ENCODE data around the gene NDRG3. TPM values are rescaled to one million over a fixed set of nuclear protein-coding genes. Genes with fewer than 3 reads are reported as not detected.
A peak's percentile ranks its signal among the peaks of the same experiment; 100 is the strongest.

NDRG3 gene
- total RNA-seq, 3 donors from 2014 or later: 18.7 to 24.7 (median 22.9) TPM

DNA sequence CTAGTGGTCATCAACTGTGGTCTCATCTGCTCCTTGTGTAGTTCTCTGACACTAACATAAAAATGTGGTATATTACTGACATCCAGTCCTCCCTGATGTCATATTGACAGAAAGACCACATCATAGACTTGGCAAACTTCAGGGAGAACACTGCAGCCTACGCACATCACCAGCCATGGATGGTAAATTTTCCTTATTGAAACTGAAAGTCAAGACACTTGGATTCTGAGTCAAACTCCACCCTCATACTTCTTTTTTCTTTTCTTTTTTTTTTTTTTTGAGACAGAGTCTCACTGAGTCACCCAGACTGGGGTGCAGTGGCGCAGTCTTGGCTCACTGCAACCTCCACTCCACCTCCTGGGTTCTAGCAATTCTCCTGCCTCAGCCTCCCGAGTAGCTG is 25.4 kb downstream of the NDRG3 start:
- H3K4me1 ChIP-seq: no peaks in the 10 kb centered on the region
- DNase-seq (ENCODE audit: low spot score in 2 of 2): no peak
- H3K27ac ChIP-seq: no peak overlapping the region
- H3K4me3 ChIP-seq: no peak overlapping the region
- H3K36me3 ChIP-seq: no peaks in the 10 kb centered on the region
- TF ChIP-seq, protein P1, sequence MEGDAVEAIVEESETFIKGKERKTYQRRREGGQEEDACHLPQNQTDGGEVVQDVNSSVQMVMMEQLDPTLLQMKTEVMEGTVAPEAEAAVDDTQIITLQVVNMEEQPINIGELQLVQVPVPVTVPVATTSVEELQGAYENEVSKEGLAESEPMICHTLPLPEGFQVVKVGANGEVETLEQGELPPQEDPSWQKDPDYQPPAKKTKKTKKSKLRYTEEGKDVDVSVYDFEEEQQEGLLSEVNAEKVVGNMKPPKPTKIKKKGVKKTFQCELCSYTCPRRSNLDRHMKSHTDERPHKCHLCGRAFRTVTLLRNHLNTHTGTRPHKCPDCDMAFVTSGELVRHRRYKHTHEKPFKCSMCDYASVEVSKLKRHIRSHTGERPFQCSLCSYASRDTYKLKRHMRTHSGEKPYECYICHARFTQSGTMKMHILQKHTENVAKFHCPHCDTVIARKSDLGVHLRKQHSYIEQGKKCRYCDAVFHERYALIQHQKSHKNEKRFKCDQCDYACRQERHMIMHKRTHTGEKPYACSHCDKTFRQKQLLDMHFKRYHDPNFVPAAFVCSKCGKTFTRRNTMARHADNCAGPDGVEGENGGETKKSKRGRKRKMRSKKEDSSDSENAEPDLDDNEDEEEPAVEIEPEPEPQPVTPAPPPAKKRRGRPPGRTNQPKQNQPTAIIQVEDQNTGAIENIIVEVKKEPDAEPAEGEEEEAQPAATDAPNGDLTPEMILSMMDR (IDR thresholded peaks at IDR 0.05): no peak
- TF ChIP-seq POLR2AphosphoS5 (IDR thresholded peaks at IDR 0.05) (no peak), POLR2A (IDR thresholded peaks at IDR 0.05) (no peak)
- intact Hi-C loops (cut with DNase I; ENCODE audit: low total_unique reads): no loop called here
- no peaks in the 10 kb centered on the region for H3K27me3 ChIP-seq
- no peaks in the 10 kb centered on the region for H3K9me3 ChIP-seq

DNA sequence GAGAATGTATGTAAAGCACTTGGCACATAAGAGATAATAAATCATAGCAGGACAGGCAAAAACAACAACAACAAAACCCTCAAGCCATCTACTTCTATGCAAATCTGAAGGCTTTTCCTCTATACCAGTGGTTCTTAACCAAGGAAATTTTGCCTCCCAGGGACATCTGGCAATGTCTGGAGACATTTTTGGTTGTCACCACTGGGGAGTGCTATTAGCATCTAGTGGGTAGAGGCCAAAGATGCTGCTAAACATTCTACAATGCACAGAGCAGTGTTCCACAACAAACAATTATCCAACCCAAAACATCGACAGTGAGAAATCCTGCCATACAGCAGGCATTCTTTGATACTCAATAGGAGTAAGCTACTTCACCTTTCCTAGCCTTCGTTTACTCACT is 28.2 kb downstream of the NDRG3 start:
- H3K36me3 ChIP-seq: no peaks in the 10 kb centered on the region
- no peaks in the 10 kb centered on the region for H3K9me3 ChIP-seq
- H3K27ac ChIP-seq: no peak overlapping the region
- no peaks in the 10 kb centered on the region for H3K27me3 ChIP-seq
- intact Hi-C loops (cut with DNase I; ENCODE audit: low total_unique reads): no loop called here
- no peaks in the 10 kb centered on the region for H3K4me1 ChIP-seq
- TF ChIP-seq POLR2A (IDR thresholded peaks at IDR 0.05) (no peak), POLR2AphosphoS5 (IDR thresholded peaks at IDR 0.05) (no peak)
- TF ChIP-seq, protein P1 (IDR thresholded peaks at IDR 0.05): peak in 1 of 3 donors; percentile 15
- DNase-seq (ENCODE audit: low spot score in 2 of 2): no peak
- H3K4me3 ChIP-seq: no peak overlapping the region

DNA sequence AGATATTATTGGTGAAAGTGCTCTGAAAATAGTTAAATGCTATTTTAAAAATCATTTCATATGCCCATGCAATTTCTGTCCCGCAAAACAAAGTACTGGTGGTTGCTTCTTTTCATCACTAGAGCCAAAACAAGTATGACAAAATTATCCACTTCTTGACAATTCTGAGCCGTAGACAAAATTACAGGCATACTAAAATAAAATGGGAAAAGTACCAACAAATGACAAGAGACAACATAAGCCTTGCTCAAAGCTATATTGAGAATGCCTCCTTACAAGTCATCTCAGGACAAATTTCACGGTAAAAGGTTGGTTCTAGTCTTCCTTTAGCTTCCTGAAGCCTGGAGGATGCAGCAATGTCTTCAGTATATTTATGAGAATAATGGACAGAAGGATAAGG is 28.9 kb downstream of the NDRG3 start:
- H3K27me3 ChIP-seq: no peaks in the 10 kb centered on the region
- TF ChIP-seq POLR2AphosphoS5 (IDR thresholded peaks at IDR 0.05): no peak
- TF ChIP-seq, protein P1 (IDR thresholded peaks at IDR 0.05): no peak
- TF ChIP-seq POLR2A (IDR thresholded peaks at IDR 0.05): no peak
- H3K27ac ChIP-seq: no peak overlapping the region
- H3K4me1 ChIP-seq: no peaks in the 10 kb centered on the region
- H3K36me3 ChIP-seq: no peaks in the 10 kb centered on the region
- DNase-seq (ENCODE audit: low spot score in 2 of 2): no peak
- H3K9me3 ChIP-seq: no peaks in the 10 kb centered on the region
- H3K4me3 ChIP-seq: no peak overlapping the region
- intact Hi-C loops (cut with DNase I; ENCODE audit: low total_unique reads): no loop called here

DNA sequence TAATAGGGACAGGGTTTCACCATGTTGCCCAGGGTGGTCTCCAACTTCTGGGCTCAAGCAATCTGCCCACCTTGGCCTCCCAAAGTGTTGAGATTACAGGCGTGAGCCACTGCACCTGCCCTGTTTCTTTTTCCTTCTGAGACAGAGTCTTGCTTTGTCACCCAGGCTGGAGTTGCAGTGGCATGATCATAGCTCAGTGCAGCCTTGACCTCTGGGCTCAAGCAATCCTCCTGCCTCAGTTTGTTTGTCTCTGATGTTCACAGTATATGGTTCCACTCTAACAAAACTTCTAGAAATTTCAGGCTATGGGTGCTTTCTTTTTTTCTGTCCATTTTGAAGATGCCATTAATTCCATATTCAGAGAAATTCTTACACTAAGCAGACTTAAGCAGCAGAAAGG is 33.1 kb downstream of the NDRG3 start:
- TF ChIP-seq, protein P1 (IDR thresholded peaks at IDR 0.05): no peak
- no peak for TF ChIP-seq POLR2AphosphoS5 (IDR thresholded peaks at IDR 0.05)
- TF ChIP-seq POLR2A (IDR thresholded peaks at IDR 0.05): no peak
- no peaks in the 10 kb centered on the region for H3K4me1 ChIP-seq
- no peak overlapping the region for H3K27ac ChIP-seq
- intact Hi-C loops (cut with DNase I; ENCODE audit: low total_unique reads): no loop called here
- no peaks in the 10 kb centered on the region for H3K27me3 ChIP-seq
- H3K4me3 ChIP-seq: no peak overlapping the region
- no peaks in the 10 kb centered on the region for H3K9me3 ChIP-seq
- no peak for DNase-seq (ENCODE audit: low spot score in 2 of 2)
- H3K36me3 ChIP-seq: no peaks in the 10 kb centered on the region

DNA sequence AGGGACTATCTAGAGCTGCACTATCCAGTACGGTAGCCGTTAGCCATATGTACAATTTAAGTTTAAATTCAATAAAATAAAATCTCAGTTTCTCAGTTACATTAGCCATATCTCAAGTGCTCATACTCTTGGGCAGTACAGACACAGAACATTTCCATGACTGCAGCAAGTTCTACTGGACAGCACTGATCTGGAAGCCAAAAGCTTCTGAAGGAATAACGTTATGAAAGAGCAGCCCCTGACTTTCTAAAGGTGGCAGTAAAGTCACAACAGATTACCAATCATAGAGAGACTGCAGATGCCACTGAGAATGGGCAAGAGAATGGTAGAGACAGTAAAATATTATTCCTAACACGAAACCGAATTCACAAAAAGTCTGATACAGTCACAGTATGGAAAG is 36.8 kb downstream of the NDRG3 start:
- Histone ChIP-seq H3K4me1 (no peaks in the 10 kb centered on the region), H3K4me3 (no peak overlapping the region), H3K9me3 (no peaks in the 10 kb centered on the region), H3K36me3 (no peaks in the 10 kb centered on the region), H3K27ac (no peak overlapping the region), H3K27me3 (no peaks in the 10 kb centered on the region)
- intact Hi-C loops (cut with DNase I; ENCODE audit: low total_unique reads): no loop called here
- TF ChIP-seq POLR2AphosphoS5 (IDR thresholded peaks at IDR 0.05): no peak
- no peak for TF ChIP-seq POLR2A (IDR thresholded peaks at IDR 0.05)
- TF ChIP-seq, protein P1 (IDR thresholded peaks at IDR 0.05): no peak
- no peak for DNase-seq (ENCODE audit: low spot score in 2 of 2)
